GM18507 (cell line): ENCODE results near the gene POMGNT2.

Experiments
- DNase-seq: peaks from one replicate; pipeline ENCODE4 v3.0.0; 2011; ENCODE audit warnings: low read depth; ENCODE audit not compliant: insufficient read length; ENCODE audit errors: extremely low spot score
- FAIRE-seq: peaks from 2 replicates; lab custom pipeline; 2011; peaks lifted over from hg19 to GRCh38; lab: Jason Lieb, UNC

The POMGNT2 gene

DNA sequence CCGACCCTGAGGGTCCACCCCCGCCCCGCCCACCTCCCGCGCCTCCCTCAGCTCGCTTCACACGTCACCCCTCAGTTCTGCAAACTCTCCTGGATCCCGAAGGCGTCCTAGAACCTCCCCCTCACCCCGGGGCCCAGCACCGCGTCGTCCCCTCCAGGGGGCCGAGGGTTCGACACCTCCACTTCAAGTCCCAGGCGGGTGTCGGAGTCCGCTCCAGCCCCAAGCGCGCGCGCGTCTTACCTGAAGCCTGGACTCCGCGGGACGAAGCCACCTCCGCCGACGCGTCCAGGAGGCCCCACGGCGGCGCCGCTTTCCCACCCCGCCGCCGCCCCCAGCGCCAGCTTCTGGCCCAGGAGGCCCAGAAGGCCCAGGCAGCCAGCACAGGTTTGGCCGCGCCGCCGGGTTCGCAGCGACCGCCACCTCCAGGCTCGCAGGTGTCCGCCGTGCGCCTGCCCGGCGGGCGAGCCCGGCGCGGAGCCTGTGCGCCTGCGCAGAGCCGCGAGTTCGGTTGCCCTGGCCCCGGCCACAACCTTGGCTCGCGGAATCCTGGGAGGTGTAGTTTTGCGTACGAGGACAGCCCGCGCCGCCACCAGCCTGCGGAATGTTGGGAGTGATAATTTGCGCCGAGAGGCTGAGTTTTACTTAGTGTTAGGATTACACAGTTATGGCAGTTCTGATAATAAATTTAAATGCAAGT lies at the start of gene POMGNT2:
POMGNT2 (minus strand) TSS at position 484 of the 697 bp plus-strand sequence. CDS start 24,648 bp downstream, outside the sequence.
- DNase-seq (peak; percentile 77), FAIRE-seq (peak; percentile 64)

GRCh38 chr3:43154980-43155379 lies 49.1 kb upstream of the POMGNT2 start:
- FAIRE-seq = no peak

GRCh38 chr3:43153216-43154083 lies 47.6 kb upstream of the POMGNT2 start:
- FAIRE-seq (no peak), DNase-seq (no peak)

More at GRCh38 chr3:43154980-43155379, 49.1 kb upstream of the POMGNT2 start:
- no peak for DNase-seq

- DNase-seq = no peak
- no peak for FAIRE-seq
These were observed 46.8 kb upstream of the POMGNT2 start for GRCh38 chr3:43152649-43153048.

GRCh38 chr3:43148033-43148432 lies 42.2 kb upstream of the POMGNT2 start:
- FAIRE-seq (no peak), DNase-seq (no peak)

DNA sequence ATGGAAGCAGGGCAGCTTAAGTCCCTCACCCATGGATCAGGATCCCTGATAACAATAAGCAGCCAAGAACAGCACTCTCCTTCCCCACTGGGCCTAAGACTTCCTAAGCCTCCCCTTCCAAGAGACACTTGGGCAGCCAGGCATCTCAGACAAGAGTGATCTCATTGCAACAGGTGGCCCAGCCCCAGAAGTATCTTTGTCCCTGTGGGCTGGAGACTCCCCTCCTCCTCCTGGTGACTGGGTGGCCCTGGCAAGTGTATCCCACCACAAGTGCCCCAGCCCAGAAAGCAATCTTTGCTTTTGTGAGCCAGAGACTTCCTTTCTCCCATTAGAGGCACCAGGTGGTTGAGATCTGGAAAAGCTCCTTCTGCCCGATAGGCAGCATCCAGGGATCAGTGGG lies 40.7 kb upstream of the POMGNT2 start:
- no peak for FAIRE-seq

DNA sequence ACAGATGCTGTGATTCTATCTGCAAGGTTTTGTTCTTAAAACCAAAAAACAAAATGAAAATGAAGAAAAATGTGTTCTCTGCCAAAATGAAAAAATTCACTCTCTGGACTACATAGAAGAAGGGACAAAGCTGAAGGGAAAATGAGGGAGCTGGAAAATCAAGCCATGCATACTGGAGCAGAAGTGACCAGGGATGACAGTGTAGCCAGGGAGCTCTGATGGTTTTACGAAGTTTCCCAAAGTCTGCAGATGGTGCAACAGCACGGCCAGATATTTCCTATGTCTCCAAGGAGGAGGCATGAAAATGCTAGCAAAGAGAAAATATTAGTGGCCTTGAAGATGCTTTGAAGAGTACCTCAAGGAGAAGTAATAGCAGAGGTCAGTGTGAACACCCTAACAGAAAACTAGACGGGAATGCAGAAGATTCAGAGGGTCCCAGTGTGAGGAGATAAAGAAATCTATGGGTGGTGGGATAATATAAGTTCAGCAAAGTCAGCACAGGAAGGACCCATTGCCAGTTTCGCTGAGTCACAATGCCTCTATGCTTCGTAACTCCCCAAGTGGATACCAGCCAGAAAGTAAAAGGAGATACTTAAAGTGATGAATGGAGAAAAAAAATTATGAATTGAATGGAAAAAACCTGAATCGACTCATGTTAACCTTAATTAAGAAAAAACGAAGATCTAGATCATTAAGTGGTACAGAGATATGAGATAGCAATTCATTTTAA lies 39.0 kb upstream of the POMGNT2 start:
- DNase-seq (no peak), FAIRE-seq (no peak)

More for the DNA sequence above, 40.7 kb upstream of the POMGNT2 start:
- no peak for DNase-seq

GRCh38 chr3:43142472-43142871 lies 36.6 kb upstream of the POMGNT2 start:
- FAIRE-seq (no peak), DNase-seq (no peak)

- DNase-seq = no peak
- FAIRE-seq = no peak
These were observed 32.8 kb upstream of the POMGNT2 start for GRCh38 chr3:43138488-43139231.

DNA sequence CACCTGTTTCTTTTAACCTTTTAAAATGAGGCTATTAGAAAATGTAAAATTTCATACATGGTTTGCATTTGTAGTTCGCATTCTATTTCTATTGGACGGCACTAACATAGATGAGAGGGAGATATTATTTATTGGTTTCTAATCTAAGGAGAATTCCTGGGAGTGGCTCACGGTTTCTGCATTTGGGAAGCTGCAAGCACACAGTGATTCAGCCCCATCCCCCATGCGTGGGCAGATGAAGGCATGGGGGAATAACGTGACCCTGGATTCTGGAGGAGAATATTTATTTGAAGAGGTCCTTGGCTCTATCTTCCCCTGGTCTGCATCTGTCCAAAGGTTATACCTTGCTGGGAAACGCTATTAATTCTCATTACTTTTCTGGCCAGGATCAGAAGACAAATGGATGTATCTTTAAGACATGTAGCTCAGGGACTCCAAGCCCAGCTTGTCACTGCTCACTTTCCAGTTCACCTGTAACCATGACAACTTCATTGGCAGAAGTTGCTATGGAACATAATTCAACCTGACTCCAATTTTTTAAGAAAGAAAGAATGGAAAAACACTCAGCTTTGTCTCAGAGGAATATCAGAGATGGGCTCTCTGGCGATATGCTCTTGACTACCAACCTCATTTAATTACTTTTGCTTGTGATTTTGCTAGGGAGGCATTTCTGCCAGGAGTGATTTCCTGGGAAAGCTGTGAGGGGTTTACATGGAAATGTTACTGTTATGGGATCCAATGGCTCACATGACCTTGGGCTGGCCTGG lies 27.2 kb upstream of the POMGNT2 start:
- DNase-seq (no peak), FAIRE-seq (no peak)

- FAIRE-seq = no peak
- no peak for DNase-seq
These were observed 26.3 kb upstream of the POMGNT2 start for GRCh38 chr3:43132193-43132592.

GRCh38 chr3:43128464-43128863 lies 22.6 kb upstream of the POMGNT2 start:
- FAIRE-seq (no peak), DNase-seq (no peak)

- DNase-seq = no peak
- no peak for FAIRE-seq
These were observed 20.7 kb upstream of the POMGNT2 start for GRCh38 chr3:43126536-43126935.

DNA sequence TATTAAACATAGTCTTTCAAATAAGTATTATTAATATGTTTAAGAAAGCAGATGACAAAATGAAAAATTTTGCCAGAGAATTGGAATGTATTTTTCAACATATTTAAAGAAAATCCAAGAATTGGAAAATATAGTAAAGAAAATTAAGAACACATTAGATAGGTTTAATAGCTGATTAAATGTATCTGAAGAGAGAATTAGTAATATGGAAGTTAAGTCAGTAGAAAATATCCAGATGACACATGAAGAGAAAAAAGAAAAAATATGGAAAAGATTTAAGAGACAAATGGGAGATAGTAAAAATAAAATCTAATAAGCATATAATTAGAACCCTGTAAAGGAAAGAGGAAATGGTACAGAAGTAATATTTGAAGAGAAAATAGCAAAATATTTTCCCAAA lies 18.0 kb upstream of the POMGNT2 start:
- no peak for FAIRE-seq
- DNase-seq = no peak

DNA sequence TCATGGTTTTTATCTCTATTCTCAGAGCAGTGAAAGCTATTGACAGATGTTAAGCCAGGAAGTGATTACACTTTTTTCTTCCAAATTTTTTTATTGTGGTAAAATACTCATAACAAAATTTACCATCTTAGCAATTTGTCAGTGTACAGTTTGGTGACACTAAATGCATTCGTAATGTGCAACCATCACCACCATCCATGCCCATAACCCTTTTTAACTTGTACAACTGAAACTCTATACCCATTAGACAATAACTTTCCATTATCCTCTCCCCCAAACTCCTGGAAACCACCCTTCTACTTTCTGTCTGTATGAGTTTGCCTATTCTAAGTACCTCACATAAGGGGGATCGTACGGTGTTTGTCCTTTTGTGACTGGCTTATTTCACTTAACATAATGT lies 15.1 kb upstream of the POMGNT2 start:
- no peak for DNase-seq
- FAIRE-seq = no peak

- FAIRE-seq (no peak), DNase-seq (no peak)
These were observed 11.4 kb upstream of the POMGNT2 start for GRCh38 chr3:43117257-43117656.

- DNase-seq (no peak), FAIRE-seq (no peak)
These were observed 7.8 kb upstream of the POMGNT2 start for GRCh38 chr3:43113671-43114070.

DNA sequence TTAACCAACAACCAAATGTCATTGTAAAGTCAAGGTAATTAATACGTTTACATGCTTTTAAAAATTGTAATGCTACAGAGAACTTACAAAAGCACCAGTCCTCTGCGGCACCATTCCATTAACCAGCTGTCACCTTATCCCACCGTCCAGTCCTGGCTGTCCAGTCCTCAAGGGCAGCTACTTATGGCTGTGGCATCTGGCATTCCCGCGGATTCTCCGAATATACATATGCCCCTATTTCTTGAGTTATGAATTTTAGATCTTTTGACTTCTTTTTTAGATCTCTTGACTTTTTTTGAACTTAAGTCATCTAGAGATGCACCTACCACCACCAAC lies 382 bp upstream of the POMGNT2 start:
- DNase-seq (no peak), FAIRE-seq (no peak)
